ENCODE data around the gene DIO3.

The DIO3 gene

GRCh38 chr14:101561145-101561896 is at the start of gene DIO3:
Gene DIO3, plus strand, starts transcription at chr14:101561495.
- no peak for DNase-seq (ENCODE audit: low read depth in 2 of 2)

GRCh38 chr14:101511620-101512375 is 49.5 kb upstream of the DIO3 start:
- no peak for DNase-seq (ENCODE audit: low read depth in 2 of 2)

GRCh38 chr14:101512376-101512695 is 49.0 kb upstream of the DIO3 start:
- DNase-seq (ENCODE audit: low read depth in 2 of 2), result no peak

- DNase-seq (ENCODE audit: low read depth in 2 of 2), result no peak
Measured at GRCh38 chr14:101514136-101514535, 47.2 kb upstream of the DIO3 start.

GRCh38 chr14:101516401-101516800 is 44.9 kb upstream of the DIO3 start:
- DNase-seq (ENCODE audit: low read depth in 2 of 2), result no peak

- no peak for DNase-seq (ENCODE audit: low read depth in 2 of 2)
Measured at GRCh38 chr14:101518611-101519473, 42.5 kb upstream of the DIO3 start.

GRCh38 chr14:101520621-101521472 is 40.4 kb upstream of the DIO3 start:
- DNase-seq (ENCODE audit: low read depth in 2 of 2), result no peak

- DNase-seq (ENCODE audit: low read depth in 2 of 2), result no peak
Measured at GRCh38 chr14:101521473-101521915, 39.8 kb upstream of the DIO3 start.

- no peak for DNase-seq (ENCODE audit: low read depth in 2 of 2)
Measured at GRCh38 chr14:101521978-101522377, 39.3 kb upstream of the DIO3 start.

GRCh38 chr14:101525640-101526527 is 35.4 kb upstream of the DIO3 start:
- DNase-seq (ENCODE audit: low read depth in 2 of 2), result no peak

- DNase-seq (ENCODE audit: low read depth in 2 of 2), result no peak
Measured at GRCh38 chr14:101527987-101528386, 33.3 kb upstream of the DIO3 start.

- no peak for DNase-seq (ENCODE audit: low read depth in 2 of 2)
Measured at GRCh38 chr14:101529079-101529478, 32.2 kb upstream of the DIO3 start.

GRCh38 chr14:101534198-101534597 is 27.1 kb upstream of the DIO3 start:
- DNase-seq (ENCODE audit: low read depth in 2 of 2), result no peak

- DNase-seq (ENCODE audit: low read depth in 2 of 2), result no peak
Measured at GRCh38 chr14:101535232-101535631, 26.1 kb upstream of the DIO3 start.

- no peak for DNase-seq (ENCODE audit: low read depth in 2 of 2)
Measured at GRCh38 chr14:101535701-101536207, 25.5 kb upstream of the DIO3 start.

GRCh38 chr14:101537286-101537685 is 24.0 kb upstream of the DIO3 start:
- DNase-seq (ENCODE audit: low read depth in 2 of 2), result no peak

- no peak for DNase-seq (ENCODE audit: low read depth in 2 of 2)
Measured at GRCh38 chr14:101538878-101539277, 22.4 kb upstream of the DIO3 start.

- no peak for DNase-seq (ENCODE audit: low read depth in 2 of 2)
Measured at GRCh38 chr14:101539880-101540279, 21.4 kb upstream of the DIO3 start.

- no peak for DNase-seq (ENCODE audit: low read depth in 2 of 2)
Measured at GRCh38 chr14:101540481-101541462, 20.5 kb upstream of the DIO3 start.
